HG03354 (cell line): ENCODE results near the gene DLEC1.
A peak's percentile ranks its signal among the peaks of the same experiment; 100 is the strongest.

Experiments used
- ATAC-seq: cut with Tn5 transposase; IDR thresholded peaks from one replicate; pipeline ENCODE4 v1.9.1; 2021; ENCODE audit warnings: mild to moderate bottlenecking; ENCODE audit not compliant: unreplicated experiment, poor library complexity, severe bottlenecking

DLEC1 gene

GRCh38 chr3:38163841-38164642, 125.0 kb downstream of the DLEC1 start:
- ATAC-seq = no peak

DNA sequence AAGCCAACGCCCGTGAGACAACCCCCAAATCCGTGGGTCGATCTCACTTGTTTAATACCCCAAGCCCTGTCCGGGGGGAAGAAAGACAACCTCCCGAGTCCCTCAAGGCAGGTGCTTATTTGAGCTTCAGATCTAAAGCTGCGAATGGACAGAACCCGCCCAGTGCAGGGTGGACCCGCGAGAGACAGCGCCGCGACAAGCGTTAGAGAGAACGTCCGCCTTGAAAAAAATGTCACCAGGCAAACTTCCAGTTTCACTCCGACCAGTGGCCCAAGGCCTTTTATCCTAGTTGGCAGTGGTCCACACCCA, 125.6 kb downstream of the DLEC1 start:
- peak; percentile 26 for ATAC-seq

DNA sequence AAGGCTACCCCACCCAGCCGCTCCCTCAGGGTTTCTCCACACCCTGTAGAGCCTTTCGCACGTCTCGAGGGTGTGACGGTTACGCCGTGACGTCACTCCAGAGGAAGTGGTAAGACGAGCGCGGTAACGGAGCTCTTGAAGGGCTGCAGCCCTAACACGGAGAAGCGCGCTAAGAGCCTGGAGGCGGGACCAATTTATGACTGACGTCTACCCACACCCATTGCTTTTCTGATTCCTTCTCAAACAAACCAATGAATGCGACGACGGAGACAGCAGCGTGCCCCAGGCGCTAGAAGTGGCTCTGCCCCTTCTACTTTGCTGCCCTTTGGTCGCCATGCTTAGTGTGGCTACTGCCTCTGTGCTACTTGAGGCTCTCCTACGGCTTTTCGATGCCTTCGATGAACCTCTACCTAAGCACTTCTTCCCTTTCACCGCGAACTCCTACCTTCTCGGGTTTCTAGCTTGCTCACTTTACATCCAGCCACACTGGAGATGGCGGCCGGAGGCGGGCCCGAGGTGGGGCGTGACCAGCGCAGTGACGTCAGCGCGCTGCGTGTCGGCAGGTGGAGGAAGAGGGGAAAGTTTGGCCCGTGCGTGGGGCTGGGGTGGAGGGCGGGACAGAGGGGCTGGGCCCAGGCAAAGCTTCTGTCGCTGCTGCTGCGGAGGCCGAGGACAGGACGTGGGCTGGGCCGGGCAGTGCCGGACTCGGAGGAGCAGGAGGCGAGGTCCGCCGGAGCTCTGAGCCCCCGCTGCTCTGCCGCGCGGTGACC, 126.1 kb downstream of the DLEC1 start, which contains the start of gene OXSR1:
Gene OXSR1, plus strand, starts transcription at position 586 of the 770 bp plus-strand sequence. CDS start 340 bp downstream, outside the sequence.
- peak; percentile 93 for ATAC-seq

DNA sequence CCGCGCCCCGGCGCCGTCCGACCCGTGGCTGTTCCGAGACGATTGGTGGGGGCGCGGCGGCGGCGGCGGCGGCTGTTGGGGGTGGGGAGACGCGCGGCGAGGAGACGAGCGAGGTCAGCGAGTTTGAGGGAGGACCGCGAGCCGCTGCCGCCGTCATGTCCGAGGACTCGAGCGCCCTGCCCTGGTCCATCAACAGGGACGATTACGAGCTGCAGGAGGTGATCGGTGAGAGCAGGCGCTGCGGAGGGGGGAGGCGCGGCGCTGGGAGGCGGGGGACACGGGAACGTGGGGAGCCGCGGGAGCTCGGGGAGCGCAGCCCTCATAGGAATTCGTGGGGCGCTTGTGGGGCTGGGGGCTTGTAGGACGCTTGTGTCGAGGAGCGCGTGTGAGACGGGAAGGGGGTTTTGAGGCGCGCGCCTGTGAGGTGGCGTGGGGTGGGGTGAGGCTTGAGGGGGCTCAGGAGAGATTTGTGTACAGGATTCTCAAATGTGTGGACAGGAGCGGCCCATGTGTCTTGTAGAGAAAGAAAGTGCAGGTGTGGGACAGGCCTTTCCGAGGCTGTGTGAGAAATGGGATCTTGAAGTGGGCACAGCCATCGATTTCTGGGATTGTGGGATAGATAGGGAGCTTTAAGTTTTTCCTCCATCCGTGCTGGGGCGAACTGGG, 126.8 kb downstream of the DLEC1 start:
- no peak for ATAC-seq

DNA sequence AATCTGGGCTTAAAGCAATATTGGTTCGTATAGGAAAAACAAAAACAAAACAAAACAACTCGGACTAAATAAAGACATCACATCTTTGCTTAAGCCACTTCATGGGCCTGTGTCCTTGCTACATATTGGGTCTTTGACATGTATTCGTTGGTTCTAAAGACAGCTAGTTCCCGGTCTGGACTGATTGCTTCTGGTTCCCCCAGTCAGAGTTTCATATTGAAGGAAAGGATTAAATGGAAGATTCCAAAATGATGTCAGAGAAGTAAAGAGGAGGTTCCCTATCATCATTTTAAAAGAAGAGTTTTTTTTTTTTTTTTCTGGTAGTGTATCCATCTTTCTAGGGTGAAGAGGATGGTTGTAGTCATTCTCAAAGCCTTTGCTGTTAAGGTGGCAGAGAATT, 128.6 kb downstream of the DLEC1 start:
- no peak for ATAC-seq

GRCh38 chr3:38168151-38169026, 129.4 kb downstream of the DLEC1 start:
- ATAC-seq = no peak

- no peak for ATAC-seq
Observed at GRCh38 chr3:38169027-38169317, 130.0 kb downstream of the DLEC1 start.

DNA sequence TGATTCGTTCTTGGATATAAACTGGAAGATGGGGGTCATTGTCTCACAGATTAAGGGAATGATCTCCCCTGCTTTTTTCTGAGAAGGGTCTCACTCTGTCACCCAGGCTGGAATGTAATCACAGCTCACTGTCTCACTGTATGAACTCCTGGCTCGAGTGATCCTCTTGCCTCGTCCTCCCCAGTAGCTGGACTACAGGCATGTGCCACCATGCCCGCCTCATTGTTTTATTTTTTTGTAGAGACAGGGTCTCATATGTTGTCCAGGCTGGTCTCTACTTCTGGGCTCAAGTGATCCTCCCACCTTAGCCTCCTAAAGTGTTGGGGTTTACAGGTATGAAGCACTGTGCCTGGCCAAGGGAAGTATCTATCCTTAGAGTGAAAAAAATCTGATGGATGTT, 131.7 kb downstream of the DLEC1 start:
- ATAC-seq = no peak

DNA sequence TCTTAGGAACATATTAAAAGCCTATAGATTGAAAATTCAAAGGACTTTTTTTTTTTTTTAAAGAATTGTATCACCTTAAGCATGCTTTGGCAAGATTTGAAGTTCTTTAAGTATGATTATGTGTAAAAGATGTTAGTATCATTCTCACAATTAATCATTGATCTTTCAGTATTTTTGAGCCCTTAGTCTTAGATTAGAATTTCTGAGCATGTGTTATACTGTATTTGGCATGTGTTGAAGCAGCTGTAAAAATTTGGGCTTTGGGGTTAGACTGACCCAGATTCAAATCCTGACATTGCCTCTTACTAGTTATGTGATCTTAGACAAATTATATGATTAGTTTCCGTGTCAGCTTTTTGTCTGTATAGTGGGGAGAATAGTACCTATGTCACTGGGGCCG, 132.6 kb downstream of the DLEC1 start:
- no peak for ATAC-seq
